Ishikawa (cell line): Measurements from ENCODE around the gene EFNA5.

Experiments
- CEBPB ChIP-seq: IDR thresholded peaks from 2 replicates; pipeline ENCODE4 v1.6.1; 2012
- CREB1 ChIP-seq: IDR thresholded peaks from 2 replicates; pipeline ENCODE4 v1.6.1; 2012; ENCODE audit warnings: low read depth
- EP300 ChIP-seq: IDR thresholded peaks from 2 replicates; pipeline ENCODE4 v1.6.1; 2012; ENCODE audit warnings: borderline replicate concordance
- FOXM1 ChIP-seq: IDR thresholded peaks from 2 replicates; pipeline ENCODE4 v1.6.1; 2012; ENCODE audit warnings: low read depth, borderline replicate concordance
- NFIC ChIP-seq: IDR thresholded peaks from 2 replicates; pipeline ENCODE4 v1.6.1; 2012
- RAD21 ChIP-seq: IDR thresholded peaks from 2 replicates; pipeline ENCODE4 v1.6.1; 2012; ENCODE audit warnings: low read depth
- REST ChIP-seq: IDR thresholded peaks from 2 replicates; pipeline ENCODE4 v1.6.1; 2012; ENCODE audit warnings: low read depth, mild to moderate bottlenecking
- TAF1 ChIP-seq: IDR thresholded peaks from 2 replicates; pipeline ENCODE4 v1.6.1; 2012; ENCODE audit warnings: low read depth, mild to moderate bottlenecking
- TCF12 ChIP-seq: IDR thresholded peaks from 2 replicates; pipeline ENCODE4 v1.6.1; 2012; ENCODE audit warnings: low read depth
- TEAD4 ChIP-seq: IDR thresholded peaks from 2 replicates; pipeline ENCODE4 v1.6.1; 2012
- YY1 ChIP-seq: IDR thresholded peaks from 2 replicates; pipeline ENCODE4 v1.6.1; 2012; ENCODE audit warnings: low read depth
- ZBTB7A ChIP-seq: IDR thresholded peaks from 2 replicates; pipeline ENCODE4 v1.6.1; 2012; ENCODE audit warnings: low read depth
- TF ChIP-seq, protein P1 (sequence below): IDR thresholded peaks from 2 replicates; pipeline ENCODE4 v1.6.1; 2012
- TF ChIP-seq, protein P2 (sequence below): IDR thresholded peaks from 2 replicates; pipeline ENCODE4 v1.6.1; 2012

- no peak for TF ChIP-seq EP300
- TF ChIP-seq TAF1 = no peak
- TF ChIP-seq FOXM1 = no peak
- no peak for TF ChIP-seq RAD21
- no peak for TF ChIP-seq TCF12
- no peak for TF ChIP-seq CEBPB
- no peak for TF ChIP-seq YY1
- no peak for TF ChIP-seq CREB1
- TF ChIP-seq, protein P1, sequence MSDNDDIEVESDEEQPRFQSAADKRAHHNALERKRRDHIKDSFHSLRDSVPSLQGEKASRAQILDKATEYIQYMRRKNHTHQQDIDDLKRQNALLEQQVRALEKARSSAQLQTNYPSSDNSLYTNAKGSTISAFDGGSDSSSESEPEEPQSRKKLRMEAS = no peak
- no peak for TF ChIP-seq TEAD4
- TF ChIP-seq, protein P2, sequence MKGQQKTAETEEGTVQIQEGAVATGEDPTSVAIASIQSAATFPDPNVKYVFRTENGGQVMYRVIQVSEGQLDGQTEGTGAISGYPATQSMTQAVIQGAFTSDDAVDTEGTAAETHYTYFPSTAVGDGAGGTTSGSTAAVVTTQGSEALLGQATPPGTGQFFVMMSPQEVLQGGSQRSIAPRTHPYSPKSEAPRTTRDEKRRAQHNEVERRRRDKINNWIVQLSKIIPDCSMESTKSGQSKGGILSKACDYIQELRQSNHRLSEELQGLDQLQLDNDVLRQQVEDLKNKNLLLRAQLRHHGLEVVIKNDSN = no peak
- no peak for TF ChIP-seq ZBTB7A
- TF ChIP-seq REST = no peak
- no peak for TF ChIP-seq NFIC
Observed at GRCh38 chr5:107597803-107598202, 72.9 kb downstream of the EFNA5 start.
